Skeletal muscle satellite cell (primary cell): ENCODE data around the gene SLC4A3.
"Not testable (repeated sequence)": the region's sequence is repeated elsewhere in the genome, so short reads cannot be mapped to it uniquely, and the experiment has no call there.

ENCODE experiments used
- H3K27me3 ChIP-seq: 2 replicates; pipeline ENCODE4 v1.7.0; 2013; ENCODE audit warnings: low read length; ENCODE audit not compliant: control insufficient read depth, insufficient read depth
- H3K36me3 ChIP-seq: 2 replicates; pipeline ENCODE4 v1.7.0; 2013; ENCODE audit warnings: mild to moderate bottlenecking, control low read depth, low read length; ENCODE audit not compliant: insufficient read depth
- H3K4me1 ChIP-seq: 2 replicates; pipeline ENCODE4 v1.7.0; 2013; ENCODE audit warnings: low read length; ENCODE audit not compliant: control insufficient read depth, insufficient read depth
- H3K4me2 ChIP-seq: 2 replicates; pipeline ENCODE4 v1.7.0; 2013; ENCODE audit warnings: mild to moderate bottlenecking, low read length
- H3K4me3 ChIP-seq: 2 replicates; pipeline ENCODE4 v1.7.0; 2013; ENCODE audit warnings: low read length
- H3K9ac ChIP-seq: 2 replicates; pipeline ENCODE4 v1.7.0; 2013; ENCODE audit warnings: mild to moderate bottlenecking, low read depth, low read length, moderate library complexity
- H3K9me3 ChIP-seq: replicated peaks from 2 replicates; pipeline ENCODE4 v1.7.0; 2013; ENCODE audit warnings: mild to moderate bottlenecking, control low read depth, low read length

Gene SLC4A3

GRCh38 chr2:219643788-219644398, 16.5 kb downstream of the SLC4A3 start:
- H3K4me2 ChIP-seq, result no peak overlapping the region
- no peaks in the 10 kb centered on the region for H3K27me3 ChIP-seq
- H3K36me3 ChIP-seq, result no peaks in the 10 kb centered on the region
- H3K4me1 ChIP-seq, result peaks cover 35% of the 10 kb centered on the region
- no peaks in the 10 kb centered on the region for H3K9me3 ChIP-seq
- H3K9ac ChIP-seq, result no peak overlapping the region
- H3K4me3 ChIP-seq, result no peak overlapping the region

GRCh38 chr2:219644801-219645480, 17.5 kb downstream of the SLC4A3 start:
- H3K9ac ChIP-seq, result peak overlapping the region; percentile 37
- H3K27me3 ChIP-seq, result peaks cover under 1% of the 10 kb centered on the region
- H3K4me3 ChIP-seq, result peak overlapping the region; percentile 2
- H3K4me2 ChIP-seq, result peak overlapping the region; percentile 45
- no peaks in the 10 kb centered on the region for H3K36me3 ChIP-seq
- H3K4me1 ChIP-seq, result peaks cover 35% of the 10 kb centered on the region
- no peaks in the 10 kb centered on the region for H3K9me3 ChIP-seq

- peaks cover 35% of the 10 kb centered on the region for H3K4me1 ChIP-seq
- H3K4me2 ChIP-seq, result peak overlapping the region; percentile 45
- H3K27me3 ChIP-seq, result peaks cover 9% of the 10 kb centered on the region
- H3K4me3 ChIP-seq, result peak overlapping the region; percentile 2
- no peaks in the 10 kb centered on the region for H3K9me3 ChIP-seq
- peak overlapping the region; percentile 37 for H3K9ac ChIP-seq
- H3K36me3 ChIP-seq, result no peaks in the 10 kb centered on the region
Measured at GRCh38 chr2:219645631-219646527, 18.4 kb downstream of the SLC4A3 start.

GRCh38 chr2:219648176-219648575, 20.7 kb downstream of the SLC4A3 start:
- Histone ChIP-seq H3K4me2 (no peak overlapping the region), H3K9me3 (no peaks in the 10 kb centered on the region), H3K4me3 (no peak overlapping the region), H3K9ac (no peak overlapping the region), H3K4me1 (peaks cover 26% of the 10 kb centered on the region), H3K36me3 (no peaks in the 10 kb centered on the region), H3K27me3 (peaks cover 17% of the 10 kb centered on the region)

- Histone ChIP-seq H3K4me1 (peaks cover 23% of the 10 kb centered on the region), H3K36me3 (no peaks in the 10 kb centered on the region), H3K4me3 (no peak overlapping the region), H3K9me3 (no peaks in the 10 kb centered on the region), H3K4me2 (no peak overlapping the region), H3K9ac (no peak overlapping the region), H3K27me3 (peaks cover 17% of the 10 kb centered on the region)
Measured at GRCh38 chr2:219648963-219649362, 21.5 kb downstream of the SLC4A3 start.

- Histone ChIP-seq H3K9me3 (no peaks in the 10 kb centered on the region), H3K4me1 (peaks cover 6% of the 10 kb centered on the region), H3K4me3 (no peak overlapping the region), H3K27me3 (peaks cover 17% of the 10 kb centered on the region), H3K36me3 (no peaks in the 10 kb centered on the region), H3K4me2 (no peak overlapping the region), H3K9ac (no peak overlapping the region)
Measured at GRCh38 chr2:219650426-219651248, 23.2 kb downstream of the SLC4A3 start.

- peaks cover 17% of the 10 kb centered on the region for H3K27me3 ChIP-seq
- H3K4me3 ChIP-seq, H3K9ac ChIP-seq: not testable (repeated sequence)
Measured at GRCh38 chr2:219651656-219652055, 24.2 kb downstream of the SLC4A3 start.

GRCh38 chr2:219656526-219656925, 29.1 kb downstream of the SLC4A3 start:
- peaks cover 4% of the 10 kb centered on the region for H3K4me1 ChIP-seq
- H3K4me3 ChIP-seq, result no peak overlapping the region
- H3K4me2 ChIP-seq, result no peak overlapping the region
- no peak overlapping the region for H3K9ac ChIP-seq
- H3K36me3 ChIP-seq, result no peaks in the 10 kb centered on the region
- H3K27me3 ChIP-seq, result peaks cover 8% of the 10 kb centered on the region
- peaks cover 5% of the 10 kb centered on the region for H3K9me3 ChIP-seq

More at GRCh38 chr2:219651656-219652055, 24.2 kb downstream of the SLC4A3 start:
- not testable (repeated sequence) for H3K36me3 ChIP-seq, H3K4me2 ChIP-seq, H3K4me1 ChIP-seq, H3K9me3 ChIP-seq

GRCh38 chr2:219658196-219658846, 30.9 kb downstream of the SLC4A3 start:
- Histone ChIP-seq H3K36me3 (no peaks in the 10 kb centered on the region), H3K27me3 (peaks cover 5% of the 10 kb centered on the region), H3K4me2 (no peak overlapping the region), H3K4me3 (no peak overlapping the region), H3K9me3 (peaks cover 5% of the 10 kb centered on the region), H3K9ac (no peak overlapping the region), H3K4me1 (peaks cover 4% of the 10 kb centered on the region)

- peaks cover 5% of the 10 kb centered on the region for H3K27me3 ChIP-seq
- peaks cover 5% of the 10 kb centered on the region for H3K9me3 ChIP-seq
Measured at GRCh38 chr2:219658874-219659273, 31.4 kb downstream of the SLC4A3 start.

More at GRCh38 chr2:219658874-219659273, 31.4 kb downstream of the SLC4A3 start:
- no peak overlapping the region for H3K4me2 ChIP-seq
- no peaks in the 10 kb centered on the region for H3K36me3 ChIP-seq
- H3K9ac ChIP-seq, result no peak overlapping the region
- peaks cover 4% of the 10 kb centered on the region for H3K4me1 ChIP-seq
- H3K4me3 ChIP-seq, result no peak overlapping the region
